ENCODE measurements around the gene WDR4. TPM values are rescaled to one million over a fixed set of nuclear protein-coding genes. Genes with fewer than 3 reads are reported as not detected.
"Not testable (repeated sequence)": the region's sequence is repeated elsewhere in the genome, so short reads cannot be mapped to it uniquely, and the experiment has no call there.

The WDR4 gene
- total RNA-seq, 1 donor from 2014 or later: 18.4 TPM

DNA sequence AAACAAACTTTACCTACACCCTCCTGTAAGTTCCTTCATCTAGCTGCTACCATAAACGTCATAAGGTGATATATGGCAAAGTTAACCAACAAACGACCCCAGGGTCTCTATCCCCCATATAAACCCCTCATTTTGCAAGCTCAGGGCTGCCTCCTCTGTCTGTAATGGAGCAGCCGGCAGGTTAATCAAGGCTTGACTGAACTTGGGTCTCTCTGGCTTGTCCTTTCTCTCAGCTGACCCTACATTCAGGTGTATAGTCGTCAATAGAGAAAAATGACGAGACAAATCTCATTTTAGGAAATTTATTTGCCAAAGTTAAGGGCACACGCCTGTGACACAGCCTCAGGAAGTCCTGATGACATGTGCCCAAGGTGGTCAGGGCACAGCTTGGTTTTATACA lies 67.4 kb downstream of the WDR4 start:
- TF ChIP-seq, protein P1, sequence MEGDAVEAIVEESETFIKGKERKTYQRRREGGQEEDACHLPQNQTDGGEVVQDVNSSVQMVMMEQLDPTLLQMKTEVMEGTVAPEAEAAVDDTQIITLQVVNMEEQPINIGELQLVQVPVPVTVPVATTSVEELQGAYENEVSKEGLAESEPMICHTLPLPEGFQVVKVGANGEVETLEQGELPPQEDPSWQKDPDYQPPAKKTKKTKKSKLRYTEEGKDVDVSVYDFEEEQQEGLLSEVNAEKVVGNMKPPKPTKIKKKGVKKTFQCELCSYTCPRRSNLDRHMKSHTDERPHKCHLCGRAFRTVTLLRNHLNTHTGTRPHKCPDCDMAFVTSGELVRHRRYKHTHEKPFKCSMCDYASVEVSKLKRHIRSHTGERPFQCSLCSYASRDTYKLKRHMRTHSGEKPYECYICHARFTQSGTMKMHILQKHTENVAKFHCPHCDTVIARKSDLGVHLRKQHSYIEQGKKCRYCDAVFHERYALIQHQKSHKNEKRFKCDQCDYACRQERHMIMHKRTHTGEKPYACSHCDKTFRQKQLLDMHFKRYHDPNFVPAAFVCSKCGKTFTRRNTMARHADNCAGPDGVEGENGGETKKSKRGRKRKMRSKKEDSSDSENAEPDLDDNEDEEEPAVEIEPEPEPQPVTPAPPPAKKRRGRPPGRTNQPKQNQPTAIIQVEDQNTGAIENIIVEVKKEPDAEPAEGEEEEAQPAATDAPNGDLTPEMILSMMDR (IDR thresholded peaks at IDR 0.05): no peak
- no peaks in the 10 kb centered on the region for H3K36me3 ChIP-seq
- ATAC-seq (no peak), DNase-seq (no peak)
- intact Hi-C loops (cut with DNase I): loop anchor here (10.0 kb wide), 1 partner anchor 157 kb away; the partner anchor contains the start of gene PDE9A
- no peaks in the 10 kb centered on the region for H3K4me1 ChIP-seq
- H3K4me3 ChIP-seq: no peak overlapping the region
- H3K9me3 ChIP-seq: no peaks in the 10 kb centered on the region
- H3K27me3 ChIP-seq: no peaks in the 10 kb centered on the region
- H3K27ac ChIP-seq: no peak overlapping the region

DNA sequence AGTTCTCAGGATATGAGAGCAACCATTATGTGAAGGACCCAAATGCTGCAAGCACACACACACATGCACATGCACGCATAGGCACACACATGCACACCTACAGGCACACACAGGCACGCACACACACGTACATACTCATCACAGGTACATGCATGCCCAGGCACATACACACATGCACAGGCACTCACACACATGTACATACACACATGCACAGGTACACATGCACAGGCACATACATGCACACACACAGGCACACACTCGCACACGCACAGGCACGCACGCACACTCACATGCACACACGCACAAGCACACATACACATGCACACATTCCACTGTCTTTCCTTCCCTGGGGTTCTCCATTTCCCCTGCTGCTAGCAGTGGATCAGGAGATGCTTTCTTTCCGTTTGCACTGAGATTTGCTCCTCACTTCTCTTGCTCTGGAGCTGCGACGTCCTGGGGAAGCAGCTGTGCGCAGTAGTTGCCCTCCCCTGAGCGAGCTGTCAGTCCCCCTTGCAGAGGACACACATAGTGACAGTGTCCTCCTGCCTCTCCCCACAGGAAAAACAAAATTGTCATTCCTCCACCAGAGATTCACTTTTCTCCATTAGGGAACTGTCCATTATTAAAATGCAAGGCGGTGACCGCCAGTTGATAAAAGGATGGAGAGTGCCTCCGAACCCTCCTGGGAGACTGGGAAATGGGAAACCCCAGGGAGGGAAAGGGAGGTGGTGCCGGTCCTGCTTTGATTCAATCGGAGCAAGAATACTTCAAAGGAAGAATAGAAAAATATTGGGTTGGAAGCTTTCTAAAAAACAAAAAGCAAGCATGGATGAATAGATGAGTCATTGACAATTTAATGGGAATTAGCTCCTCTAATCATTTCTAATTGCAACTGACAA lies 69.5 kb downstream of the WDR4 start:
- no peak overlapping the region for H3K27ac ChIP-seq
- no peaks in the 10 kb centered on the region for H3K4me1 ChIP-seq
- H3K4me3 ChIP-seq: no peak overlapping the region
- peak; percentile 31 for ATAC-seq
- no peaks in the 10 kb centered on the region for H3K27me3 ChIP-seq
- no peaks in the 10 kb centered on the region for H3K36me3 ChIP-seq
- TF ChIP-seq, protein P1 (IDR thresholded peaks at IDR 0.05): no peak
- H3K9me3 ChIP-seq: no peaks in the 10 kb centered on the region
- DNase-seq: no peak
- intact Hi-C loops (cut with DNase I): loop anchor here (10.0 kb wide), 1 partner anchor 155 kb away; the partner anchor contains the start of gene PDE9A

DNA sequence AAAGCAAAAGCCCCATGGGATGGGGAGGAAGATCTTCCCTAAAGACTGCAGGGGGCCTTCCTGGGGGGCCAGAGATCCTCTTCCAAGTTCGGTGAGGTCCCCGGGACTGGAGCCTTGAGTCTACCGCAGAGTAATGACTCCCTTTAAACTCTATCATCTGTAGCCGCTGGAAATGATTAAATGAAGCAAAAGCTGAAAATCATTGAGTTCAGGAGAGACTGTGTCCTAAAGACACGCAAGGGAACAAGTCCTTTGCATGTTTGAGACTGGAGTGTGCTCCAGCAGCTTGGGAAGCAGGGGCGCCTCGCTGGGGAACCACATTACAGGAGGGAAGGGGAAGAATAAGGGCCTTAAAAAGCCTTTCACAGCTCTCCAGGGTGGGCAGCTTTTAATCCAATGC lies 70.2 kb downstream of the WDR4 start:
- no peaks in the 10 kb centered on the region for H3K36me3 ChIP-seq
- intact Hi-C loops (cut with DNase I): no loop called here
- DNase-seq: no peak
- H3K27ac ChIP-seq: no peak overlapping the region
- no peaks in the 10 kb centered on the region for H3K27me3 ChIP-seq
- H3K9me3 ChIP-seq: no peaks in the 10 kb centered on the region
- H3K4me1 ChIP-seq: no peaks in the 10 kb centered on the region
- TF ChIP-seq, protein P1 (IDR thresholded peaks at IDR 0.05): no peak
- no peak overlapping the region for H3K4me3 ChIP-seq
- ATAC-seq: no peak

DNA sequence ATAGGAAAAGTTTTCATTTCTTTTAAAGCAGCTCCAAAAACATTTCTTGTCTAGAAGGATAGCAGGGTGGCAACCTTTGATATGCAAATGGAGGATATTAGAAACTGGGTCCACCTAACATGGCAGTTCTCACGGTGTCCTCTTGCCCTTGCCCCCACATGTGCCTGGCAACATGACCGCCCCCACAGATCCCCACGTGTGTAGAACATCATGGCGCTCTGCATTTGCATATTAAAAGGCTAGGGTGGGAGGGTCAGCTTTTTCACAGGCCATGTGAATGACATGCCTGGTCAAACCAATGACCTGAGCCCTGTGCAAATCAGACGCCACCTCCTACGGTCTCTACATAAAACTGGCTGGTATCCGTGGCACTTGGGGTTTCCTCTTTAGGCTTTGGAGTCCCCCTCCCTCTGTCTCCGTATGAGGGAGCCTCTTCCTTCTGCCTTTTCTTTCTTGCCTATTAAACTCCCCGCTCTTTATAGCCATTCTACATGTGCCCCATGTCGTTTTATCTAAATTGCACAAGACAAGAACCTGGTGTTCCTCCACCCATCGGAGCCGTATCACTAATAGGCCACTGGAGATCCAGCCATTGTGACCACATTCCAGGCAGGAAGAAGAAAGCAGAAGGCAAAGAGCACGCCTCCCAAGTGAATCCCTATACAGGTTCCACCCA lies 71.3 kb downstream of the WDR4 start:
- Histone ChIP-seq H3K9me3 (no peaks in the 10 kb centered on the region), H3K36me3 (no peaks in the 10 kb centered on the region), H3K27ac (no peak overlapping the region), H3K4me1 (no peaks in the 10 kb centered on the region), H3K4me3 (no peak overlapping the region), H3K27me3 (no peaks in the 10 kb centered on the region)
- TF ChIP-seq, protein P1 (IDR thresholded peaks at IDR 0.05): no peak
- intact Hi-C loops (cut with DNase I): no loop called here
- ATAC-seq (no peak), DNase-seq (no peak)

DNA sequence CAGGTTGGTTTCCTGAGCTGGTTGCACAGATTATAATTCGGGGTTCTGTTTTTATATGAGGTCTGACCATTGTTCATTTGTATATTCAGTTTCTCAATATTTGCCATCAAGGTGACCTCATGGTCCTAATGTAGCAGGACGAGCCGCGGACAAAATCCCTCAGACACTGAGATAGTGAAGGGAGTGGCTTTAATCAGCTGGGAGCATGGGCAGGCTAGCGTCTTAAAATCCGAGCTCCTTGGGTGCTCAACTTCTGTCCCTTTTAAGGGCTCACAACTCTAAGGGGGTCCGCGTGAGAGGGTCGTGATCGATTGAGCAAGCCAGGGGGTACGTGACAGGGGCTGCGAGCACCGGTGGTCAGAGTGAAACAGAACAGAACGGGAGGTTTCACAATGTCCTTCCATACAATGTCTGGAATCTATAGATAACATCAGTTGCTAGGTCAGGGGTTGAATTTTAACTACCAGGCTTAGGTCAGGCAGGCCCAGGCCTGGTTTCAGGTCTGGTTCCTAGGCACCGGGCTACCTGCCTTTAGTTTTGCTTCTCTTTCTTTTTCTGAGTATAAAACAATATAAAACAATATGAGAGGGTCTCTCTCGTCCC lies 71.9 kb downstream of the WDR4 start:
- ATAC-seq; DNase-seq; intact Hi-C loops (cut with DNase I); H3K27me3 ChIP-seq; H3K27ac ChIP-seq; H3K9me3 ChIP-seq; H3K36me3 ChIP-seq; H3K4me1 ChIP-seq; H3K4me3 ChIP-seq: not testable (repeated sequence)
